IMR-90 (cell line): ENCODE results near the gene FEM1B. TPM values are rescaled to one million over a fixed set of nuclear protein-coding genes. Genes with fewer than 3 reads are reported as not detected.

Experiments
- ATAC-seq: fragments of 200-7000 bp; cut with Tn5 transposase; 2 replicates; pipeline ENCODE4 v1.9.1; 2020; ENCODE audit warnings: low read depth, mild to moderate bottlenecking, moderate library complexity
- BruUV-seq: library from RNA; stranded (reverse); fragments of 400-500 nt; replicated peaks from 2 replicates; lab custom pipeline; 2021; lab: Mats Ljungman, UMichigan
- CTCF ChIA-PET: fragments of 300-600 bp; formaldehyde crosslinking; extraction: SDS; loops from one replicate; lab custom pipeline; 2021; ENCODE audit warnings: antibody characterized with exemption; lab: Yijun Ruan, JAX
- POLR2A ChIA-PET: fragments of 300-600 bp; sonication (Branson Sonifier 250); formaldehyde crosslinking; loops from one replicate; lab custom pipeline; 2022; ENCODE audit warnings: antibody characterized with exemption; ENCODE audit not compliant: unreplicated experiment; lab: Charles Lee
- DNase-seq: peaks from one replicate; pipeline ENCODE4 v3.0.0; 2013
- H2AFZ ChIP-seq: replicated peaks from 2 replicates; pipeline ENCODE3; 2013; ENCODE audit warnings: low read length, mild to moderate bottlenecking; ENCODE audit not compliant: poor library complexity
- H2AK5ac ChIP-seq: 2 replicates; pipeline ENCODE4 v1.6.1; 2013; ENCODE audit warnings: low read depth, low read length, inconsistent platforms
- H2AK9ac ChIP-seq: replicated peaks from 2 replicates; pipeline ENCODE3; 2013; ENCODE audit warnings: mild to moderate bottlenecking, low read depth, low read length, moderate library complexity; ENCODE audit not compliant: poor library complexity
- H2BK120ac ChIP-seq: 2 replicates; pipeline ENCODE4 v1.6.1; 2013; ENCODE audit warnings: low read depth, low read length, inconsistent platforms
- H2BK15ac ChIP-seq: 3 replicates; pipeline ENCODE4 v1.6.1; 2013; ENCODE audit warnings: low read depth, low read length, inconsistent platforms
- H2BK20ac ChIP-seq: 2 replicates; pipeline ENCODE4 v1.6.1; 2013; ENCODE audit warnings: low read depth, mild to moderate bottlenecking, inconsistent platforms, low read length, moderate library complexity
- H2BK5ac ChIP-seq: 2 replicates; pipeline ENCODE4 v1.6.1; 2013; ENCODE audit warnings: mild to moderate bottlenecking, low read depth, low read length, inconsistent platforms; ENCODE audit not compliant: poor library complexity, severe bottlenecking
- H3K14ac ChIP-seq: replicated peaks from 2 replicates; pipeline ENCODE4 v1.6.1; 2013; ENCODE audit warnings: low read depth, low read length, inconsistent platforms
- H3K18ac ChIP-seq: 2 replicates; pipeline ENCODE4 v1.6.1; 2013; ENCODE audit warnings: low read depth, low read length, control low read depth
- H3K23ac ChIP-seq: 2 replicates; pipeline ENCODE4 v1.6.1; 2013; ENCODE audit warnings: low read depth, low read length, inconsistent platforms
- H3K27ac ChIP-seq: 2 replicates; pipeline ENCODE4 v1.5.1; 2013; ENCODE audit warnings: mild to moderate bottlenecking, control low read depth, low read length; ENCODE audit not compliant: insufficient read depth
- H3K27me3 ChIP-seq: 2 replicates; pipeline ENCODE4 v1.6.1; 2013; ENCODE audit warnings: low read length; ENCODE audit not compliant: control insufficient read depth, insufficient read depth
- H3K36me3 ChIP-seq: 2 replicates; pipeline ENCODE4 v1.6.1; 2013; ENCODE audit warnings: low read length, mixed read lengths; ENCODE audit not compliant: control insufficient read depth, insufficient read depth
- H3K4ac ChIP-seq: 2 replicates; pipeline ENCODE4 v1.6.1; 2013; ENCODE audit warnings: low read depth, low read length, inconsistent platforms
- H3K4me1 ChIP-seq: 2 replicates; pipeline ENCODE4 v1.6.1; 2013; ENCODE audit warnings: low read length, mixed read lengths; ENCODE audit not compliant: control insufficient read depth, insufficient read depth
- H3K4me2 ChIP-seq: 2 replicates; pipeline ENCODE4 v1.6.1; 2013; ENCODE audit warnings: low read depth, mild to moderate bottlenecking, control low read depth, low read length, moderate library complexity
- H3K4me3 ChIP-seq: 2 replicates; pipeline ENCODE4 v1.5.1; 2013; ENCODE audit warnings: low read depth, mild to moderate bottlenecking, control low read depth, low read length, moderate library complexity; ENCODE audit not compliant: insufficient read depth
- H3K56ac ChIP-seq: 2 replicates; pipeline ENCODE4 v1.6.1; 2013; ENCODE audit warnings: low read length, inconsistent platforms; ENCODE audit not compliant: insufficient read depth; ENCODE audit errors: extremely low read depth
- H3K79me1 ChIP-seq, 2 experiments: 2 replicates each; pipeline ENCODE4 v1.6.1; 2013; ENCODE audit warnings: low read length in 2 of 2, inconsistent platforms in 1 of 2, low read depth in 1 of 2
- H3K9ac ChIP-seq: 2 replicates; pipeline ENCODE4 v1.6.1; 2013; ENCODE audit warnings: low read depth, low read length, control low read depth
- H3K9me1 ChIP-seq: 2 replicates; pipeline ENCODE4 v1.6.1; 2013; ENCODE audit warnings: low read length, inconsistent platforms; ENCODE audit not compliant: insufficient read depth
- H3K9me3 ChIP-seq: 2 replicates; pipeline ENCODE4 v1.6.1; 2013; ENCODE audit warnings: low read length; ENCODE audit not compliant: control insufficient read depth, insufficient read depth
- H4K20me1 ChIP-seq: 2 replicates; pipeline ENCODE4 v1.6.1; 2013; ENCODE audit warnings: low read length, inconsistent platforms; ENCODE audit not compliant: insufficient read depth
- H4K5ac ChIP-seq: 2 replicates; pipeline ENCODE4 v1.6.1; 2013; ENCODE audit warnings: mild to moderate bottlenecking, low read depth, low read length, control low read depth
- H4K8ac ChIP-seq, 2 experiments: 2 replicates each; pipeline ENCODE4 v1.6.1; 2013; ENCODE audit warnings: low read depth in 2 of 2, low read length in 2 of 2, control low read depth in 1 of 2, inconsistent platforms in 1 of 2
- H4K91ac ChIP-seq: 2 replicates; pipeline ENCODE4 v1.6.1; 2013; ENCODE audit warnings: low read depth, low read length, inconsistent platforms; ENCODE audit not compliant: insufficient read depth
- MAFK ChIP-seq: IDR thresholded peaks from 2 replicates; pipeline ENCODE4 v1.6.1; 2012; ENCODE audit warnings: low read depth, low read length, improper control_type of control experiment
- RFX5 ChIP-seq: IDR thresholded peaks from 2 replicates; pipeline ENCODE4 v1.8.0; 2012; ENCODE audit warnings: low read depth, mild to moderate bottlenecking, low read length, moderate library complexity
- WGBS, 2 experiments: methylation state at CpG; one replicate each; pipeline versions ENCODE4 v1.1.5 to v1.1.7; 2013; ENCODE audit warnings: missing lambda C conversion rate in 2 of 2; ENCODE audit not compliant: insufficient read length in 1 of 2; ENCODE audit errors: extremely low coverage in 2 of 2; 5-methylcytosine and 5-hydroxymethylcytosine counted together
- dilution Hi-C: fragments of 300-500 bp; cut with HindIII; formaldehyde crosslinking; loops from one replicate; pipeline ENCODE4 v1.14.3; 2018; ENCODE audit warnings: low sequenced_read_pairs; ENCODE audit not compliant: unreplicated experiment
- in situ Hi-C: fragments of 300-500 bp; cut with MboI; formaldehyde crosslinking; loops from 3 replicates; pipeline ENCODE4 v1.14.3; 2019; ENCODE audit warnings: low sequenced_read_pairs, inconsistent platforms, mixed read lengths
- intact Hi-C: fragments of 100-400 bp; cut with micrococcal nuclease; formaldehyde crosslinking; loops from 2 replicates; pipeline ENCODE4 v1.10.0; 2022
- polyA plus RNA-seq, 3 experiments: library from polyadenylated mRNA; depleted of rRNA; stranded (reverse); fragments of >200 nt; gene quantifications; 2 replicates each; pipeline ENCODE4 v1.2.3, GENCODE V29; 2012; ENCODE audit warnings: low replicate concordance in 1 of 3
- total RNA-seq: library from RNA; depleted of rRNA; stranded (reverse); fragments of >200 nt; gene quantifications from 2 replicates; pipeline ENCODE4 v1.2.3, GENCODE V29; 2012

FEM1B gene
- total and polyA plus RNA-seq, 2 of the 4 experiments (the other 2 are of a cell fraction): 16.9 to 51.4 TPM

DNA sequence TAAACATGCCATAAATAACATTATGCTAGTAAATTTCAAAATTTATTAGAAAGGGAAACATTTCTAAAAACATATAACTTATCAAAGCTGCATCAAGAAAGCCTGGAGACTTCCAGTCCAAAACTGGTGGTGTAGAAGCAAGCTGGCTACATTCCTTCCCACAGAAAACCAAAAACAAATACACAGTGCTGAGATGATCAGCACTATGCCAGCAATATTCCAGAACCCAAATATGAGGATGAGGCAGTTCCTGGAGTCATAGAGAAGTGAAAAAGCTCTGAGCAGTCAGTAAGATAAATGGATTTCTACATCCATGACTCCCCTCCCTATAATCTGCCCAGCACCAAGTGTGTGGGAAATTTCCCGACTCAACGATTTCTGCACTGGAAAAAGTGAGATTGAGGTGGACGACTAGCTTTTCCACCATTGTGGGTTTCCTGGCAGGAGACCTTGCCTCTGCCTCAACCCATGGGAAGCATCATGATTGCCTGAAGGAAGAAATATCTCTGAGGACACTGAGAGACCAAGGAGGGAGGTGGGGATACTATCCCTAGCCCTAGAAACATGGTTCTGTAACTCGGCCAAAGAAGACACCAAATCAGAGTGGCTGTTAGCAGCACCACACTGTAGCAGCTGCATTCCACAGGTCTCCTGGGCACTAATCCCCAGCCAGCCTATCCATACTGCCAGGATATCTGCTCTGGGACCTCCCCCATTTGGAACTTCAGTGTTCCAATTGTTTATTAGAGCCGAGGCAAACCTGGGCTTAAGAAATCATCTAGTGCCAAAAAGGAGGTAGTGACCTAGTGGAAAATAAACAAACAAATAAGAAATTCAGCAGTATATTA lies 36.2 kb upstream of the FEM1B start:
- TF ChIP-seq RFX5: no peak
- TF ChIP-seq MAFK: peak; percentile 80
- POLR2A ChIA-PET: no interaction called here
- no peak overlapping the region for H3K56ac ChIP-seq
- intact Hi-C loops: loop anchor here (5.0 kb wide), 1 partner anchor 496 kb away; no protein-coding TSS in a partner anchor
- no peak overlapping the region for H2BK5ac ChIP-seq
- dilution Hi-C loops: no loop called here
- CTCF ChIA-PET: no interaction called here
- in situ Hi-C loops: no loop called here
- H3K4ac ChIP-seq: no peak overlapping the region
- no peak overlapping the region for H3K4me2 ChIP-seq
- H4K91ac ChIP-seq: no peak overlapping the region
- no peak overlapping the region for H2AK9ac ChIP-seq
- 83% methylated on average over 1 of the region's 5 CpGs; no CpG with 5 or more reads in 1 of the 2 experiments for WGBS, 2 experiments
- H3K23ac ChIP-seq: no peak overlapping the region
- H2BK20ac ChIP-seq: no peak overlapping the region
- no peaks in the 10 kb centered on the region for H3K36me3 ChIP-seq
- H3K27ac ChIP-seq: no peak overlapping the region
- H3K9me1 ChIP-seq: no peaks in the 10 kb centered on the region
- no peak overlapping the region for H3K14ac ChIP-seq
- peak; percentile 57; the same call in 1 of the 2 replicates for ATAC-seq
- no TSS peak for BruUV-seq
- DNase-seq: no peak
- no peak overlapping the region for H4K5ac ChIP-seq
- H3K27me3 ChIP-seq: no peaks in the 10 kb centered on the region
- H3K9ac ChIP-seq: no peak overlapping the region
- H3K9me3 ChIP-seq: peaks cover 4% of the 10 kb centered on the region
- H2AK5ac ChIP-seq: no peak overlapping the region
- no peak overlapping the region for H2BK15ac ChIP-seq
- no peak overlapping the region for H3K18ac ChIP-seq
- no peaks in the 10 kb centered on the region; the same call in 1 of the 2 replicates for H3K4me1 ChIP-seq
- no peak overlapping the region for H2BK120ac ChIP-seq
- H3K4me3 ChIP-seq: no peak overlapping the region
- no peaks in the 10 kb centered on the region for H3K79me1 ChIP-seq
- no peak overlapping the region for H2AFZ ChIP-seq
- no peaks in the 10 kb centered on the region for H4K20me1 ChIP-seq
- H4K8ac ChIP-seq: no peak overlapping the region
